Midbrain (tissue), 1 donor: ENCODE data around the gene LASP1.

Experiments
- DNase-seq: peaks from one replicate; lab custom pipeline; 2025; lab: John Stamatoyannopoulos, UW

Gene LASP1

GRCh38 chr17:38886643-38887010 is 16.8 kb downstream of the LASP1 start:
- no peak for DNase-seq

GRCh38 chr17:38888842-38889241 is 19.0 kb downstream of the LASP1 start:
- DNase-seq: no peak

GRCh38 chr17:38889745-38890409 is 20.0 kb downstream of the LASP1 start:
- no peak for DNase-seq

GRCh38 chr17:38890410-38890746 is 20.5 kb downstream of the LASP1 start:
- DNase-seq: no peak

GRCh38 chr17:38891441-38891840 is 21.6 kb downstream of the LASP1 start:
- no peak for DNase-seq

- DNase-seq: no peak
Observed at GRCh38 chr17:38892083-38892482, 22.2 kb downstream of the LASP1 start.

- DNase-seq: no peak
Observed at GRCh38 chr17:38892620-38893019, 22.8 kb downstream of the LASP1 start.

GRCh38 chr17:38893113-38893512 is 23.3 kb downstream of the LASP1 start:
- DNase-seq: no peak

- DNase-seq: peak; percentile 31
Observed at GRCh38 chr17:38893607-38894006, 23.7 kb downstream of the LASP1 start.

GRCh38 chr17:38894276-38894675 is 24.4 kb downstream of the LASP1 start:
- no peak for DNase-seq

- DNase-seq: no peak
Observed at GRCh38 chr17:38896346-38896954, 26.6 kb downstream of the LASP1 start.

- no peak for DNase-seq
Observed at GRCh38 chr17:38897176-38897575, 27.3 kb downstream of the LASP1 start.

GRCh38 chr17:38897671-38898290 is 27.9 kb downstream of the LASP1 start:
- peak; percentile 31 for DNase-seq

- DNase-seq: no peak
Observed at GRCh38 chr17:38898291-38898679, 28.4 kb downstream of the LASP1 start.

GRCh38 chr17:38898812-38899348 is 29.0 kb downstream of the LASP1 start:
- no peak for DNase-seq

GRCh38 chr17:38899421-38899820 is 29.6 kb downstream of the LASP1 start:
- DNase-seq: no peak

GRCh38 chr17:38900978-38901656 is 31.3 kb downstream of the LASP1 start:
- no peak for DNase-seq

GRCh38 chr17:38903404-38903803 is 33.5 kb downstream of the LASP1 start:
- DNase-seq: no peak

GRCh38 chr17:38904892-38905291 is 35.0 kb downstream of the LASP1 start:
- DNase-seq: no peak

- no peak for DNase-seq
Observed at GRCh38 chr17:38905375-38905774, 35.5 kb downstream of the LASP1 start.

GRCh38 chr17:38906460-38907228 is 36.8 kb downstream of the LASP1 start:
- no peak for DNase-seq
